GM21423 (cell line): ENCODE data around the gene ZNF516.
A peak's percentile ranks its signal among the peaks of the same experiment; 100 is the strongest.

Experiments
- ATAC-seq: cut with Tn5 transposase; IDR thresholded peaks from one replicate; pipeline ENCODE4 v1.9.1; 2021; ENCODE audit warnings: mild to moderate bottlenecking, moderate library complexity; ENCODE audit not compliant: unreplicated experiment

The ZNF516 gene

GRCh38 chr18:76349067-76349715 is 145.9 kb downstream of the ZNF516 start:
- peak; percentile 59 for ATAC-seq

- peak; percentile 8 for ATAC-seq
Measured at GRCh38 chr18:76348267-76349066, 146.6 kb downstream of the ZNF516 start.

DNA sequence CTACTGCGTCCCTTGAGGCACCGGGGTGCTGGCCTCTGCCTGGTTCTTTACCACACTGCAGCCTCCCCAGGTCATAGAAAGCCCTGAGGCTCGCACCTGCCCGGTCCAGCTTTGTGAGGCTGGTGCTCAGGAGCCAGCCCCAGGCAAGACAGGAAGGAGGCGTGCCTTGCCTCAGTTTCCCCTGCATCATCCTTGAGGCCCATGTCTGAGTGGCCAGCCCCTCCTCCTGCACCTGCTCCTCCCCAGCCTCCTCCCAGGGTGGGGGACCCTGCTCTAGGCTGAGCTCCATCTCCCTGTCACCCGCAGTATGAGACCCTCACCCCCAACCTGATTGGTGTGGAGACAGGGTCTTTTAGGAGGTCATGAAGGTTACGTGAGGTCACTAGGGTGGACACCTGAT is 147.7 kb downstream of the ZNF516 start:
- no peak for ATAC-seq

- ATAC-seq = no peak
Measured at GRCh38 chr18:76346490-76347130, 148.4 kb downstream of the ZNF516 start.

- no peak for ATAC-seq
Measured at GRCh38 chr18:76345901-76346300, 149.1 kb downstream of the ZNF516 start.

- no peak for ATAC-seq
Measured at GRCh38 chr18:76343938-76344569, 151.0 kb downstream of the ZNF516 start.

DNA sequence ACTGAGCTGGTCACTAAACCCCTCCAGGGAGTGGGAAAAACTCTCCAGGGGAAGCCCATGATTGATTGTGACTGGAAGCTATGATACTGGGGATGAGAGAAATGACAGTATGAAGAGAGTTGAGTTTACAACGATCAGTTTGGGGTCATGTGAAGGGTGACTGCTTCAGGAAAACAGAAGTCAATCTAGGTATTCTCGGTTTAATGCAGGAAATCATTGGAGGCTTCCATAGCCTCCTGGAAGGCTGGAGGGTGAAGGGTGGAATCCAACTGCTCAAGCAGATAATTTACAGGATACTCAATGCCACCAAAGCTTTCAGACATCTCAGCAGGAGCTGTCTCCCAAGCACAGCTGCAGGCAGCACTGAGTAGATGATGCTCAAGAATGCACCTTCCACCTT is 154.6 kb downstream of the ZNF516 start:
- ATAC-seq = no peak

DNA sequence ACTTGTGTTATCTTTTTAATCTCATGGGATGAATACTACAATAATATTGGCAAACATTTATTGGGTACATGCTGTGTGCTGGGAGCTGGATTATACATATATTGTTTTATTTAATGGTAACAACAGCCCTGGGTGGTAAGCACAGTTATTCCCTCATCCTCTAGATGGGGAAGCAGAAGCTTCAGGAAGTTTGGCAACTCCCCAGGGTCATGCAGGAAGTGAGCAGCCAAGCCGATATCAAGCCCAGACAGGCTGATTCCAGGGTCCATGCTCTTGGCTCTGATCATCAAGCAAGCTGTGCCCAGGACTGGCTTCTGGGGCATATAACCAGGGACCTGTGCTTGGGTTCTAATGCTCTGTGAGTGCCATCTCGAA is 155.8 kb downstream of the ZNF516 start:
- ATAC-seq = no peak

- no peak for ATAC-seq
Measured at GRCh38 chr18:76338619-76339245, 156.3 kb downstream of the ZNF516 start.

- no peak for ATAC-seq
Measured at GRCh38 chr18:76338088-76338487, 157.0 kb downstream of the ZNF516 start.

GRCh38 chr18:76335859-76336640 is 159.0 kb downstream of the ZNF516 start:
- no peak for ATAC-seq

GRCh38 chr18:76328140-76328539 is 166.9 kb downstream of the ZNF516 start:
- ATAC-seq = no peak

GRCh38 chr18:76323891-76324290 is 171.2 kb downstream of the ZNF516 start:
- ATAC-seq = no peak

DNA sequence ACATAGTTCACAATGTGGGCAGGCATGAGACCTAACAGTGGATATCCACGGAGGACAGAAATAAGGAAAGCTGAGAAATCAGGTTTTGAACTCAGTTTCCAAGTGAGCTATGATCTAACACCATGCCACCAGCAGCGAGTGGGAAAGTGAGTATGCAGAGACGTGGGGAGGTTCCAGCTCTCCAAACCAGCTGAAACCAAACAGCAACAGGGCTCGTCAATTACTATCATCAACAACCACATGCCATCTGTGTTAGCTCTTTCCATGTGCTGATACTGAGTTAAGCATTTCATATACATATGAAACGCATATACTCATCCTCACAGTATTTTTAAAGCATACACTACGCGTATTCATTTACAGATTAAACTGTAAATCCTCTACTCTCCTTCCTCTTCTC is 172.4 kb downstream of the ZNF516 start:
- no peak for ATAC-seq

DNA sequence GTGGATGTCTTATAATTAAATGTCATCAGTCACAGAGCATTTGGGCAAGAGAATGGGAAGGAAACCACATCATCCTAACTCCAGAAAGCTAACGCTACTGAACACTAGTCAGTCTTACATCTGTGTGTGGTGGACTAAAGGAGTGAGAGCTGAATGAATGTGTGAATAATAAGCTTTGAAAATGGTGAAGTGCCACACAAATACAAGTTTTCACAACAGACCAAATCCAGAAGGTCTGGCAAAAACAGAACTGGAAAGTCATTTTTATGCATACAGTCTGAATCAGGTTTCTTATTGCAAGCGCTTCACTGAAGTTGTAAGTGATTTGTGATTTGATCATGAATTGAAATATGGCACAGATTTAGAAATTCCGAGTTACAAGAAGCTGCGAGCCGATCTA is 175.7 kb downstream of the ZNF516 start:
- no peak for ATAC-seq

DNA sequence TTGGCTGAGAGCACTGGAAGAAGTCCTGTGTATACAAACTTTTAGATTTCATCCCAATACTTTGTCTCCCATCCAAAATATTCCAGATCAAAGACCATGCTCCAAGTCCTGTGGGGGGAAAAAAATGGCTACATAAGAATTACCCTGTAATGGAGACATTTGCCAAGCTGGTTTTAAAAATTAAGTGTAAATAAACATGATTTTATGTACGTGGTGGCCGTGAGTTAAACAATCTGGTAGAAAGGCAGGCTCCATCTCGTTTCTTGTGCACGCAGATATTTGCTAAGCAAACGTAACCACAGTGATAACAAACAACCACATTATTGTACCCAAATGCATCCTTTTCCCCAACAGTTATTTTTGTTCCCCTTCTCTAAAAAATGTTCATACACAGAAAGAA is 176.4 kb downstream of the ZNF516 start:
- ATAC-seq = no peak

GRCh38 chr18:76317136-76317535 is 177.9 kb downstream of the ZNF516 start:
- no peak for ATAC-seq

DNA sequence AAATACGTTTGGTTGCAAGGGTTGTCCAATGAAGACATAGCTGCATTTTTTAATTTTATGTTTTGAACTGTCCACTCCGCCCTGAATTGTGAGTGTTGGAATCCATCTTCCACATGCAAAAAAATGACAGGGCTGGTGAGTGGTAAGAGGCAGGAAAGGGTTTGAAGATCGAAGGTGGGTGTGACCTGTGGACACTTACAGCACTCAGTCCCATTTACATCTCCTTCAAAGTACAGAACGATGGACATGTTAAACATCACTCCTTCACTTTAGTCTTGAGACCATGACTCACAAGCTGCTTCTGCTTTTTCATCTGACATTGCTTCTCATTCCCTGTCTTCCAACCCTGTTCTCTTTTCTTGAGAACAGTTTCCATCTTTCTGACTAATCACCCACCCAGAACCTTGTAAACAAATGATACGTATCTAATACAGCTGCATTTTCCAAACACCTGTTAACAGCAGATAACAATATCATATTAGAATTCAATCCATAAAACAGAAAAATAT is 179.3 kb downstream of the ZNF516 start:
- ATAC-seq = no peak

DNA sequence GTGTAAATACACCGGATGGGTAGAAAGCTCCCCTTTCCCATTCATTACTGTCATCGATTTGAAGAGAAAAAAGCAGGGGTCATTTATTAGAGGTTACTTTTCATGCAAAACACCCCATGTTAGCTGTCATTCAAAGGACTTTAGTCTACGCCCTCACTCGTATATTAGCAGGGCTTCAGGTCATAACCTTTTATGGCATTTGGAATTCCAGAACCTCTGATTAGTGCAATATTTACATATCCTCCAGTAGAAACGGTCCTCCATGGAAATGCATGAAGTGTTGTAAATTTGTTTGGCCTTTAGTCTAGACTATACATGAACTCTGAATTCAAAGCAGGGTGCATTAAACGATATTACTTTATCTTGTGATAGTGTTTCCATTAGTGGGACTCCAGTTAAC is 180.5 kb downstream of the ZNF516 start:
- ATAC-seq = no peak

DNA sequence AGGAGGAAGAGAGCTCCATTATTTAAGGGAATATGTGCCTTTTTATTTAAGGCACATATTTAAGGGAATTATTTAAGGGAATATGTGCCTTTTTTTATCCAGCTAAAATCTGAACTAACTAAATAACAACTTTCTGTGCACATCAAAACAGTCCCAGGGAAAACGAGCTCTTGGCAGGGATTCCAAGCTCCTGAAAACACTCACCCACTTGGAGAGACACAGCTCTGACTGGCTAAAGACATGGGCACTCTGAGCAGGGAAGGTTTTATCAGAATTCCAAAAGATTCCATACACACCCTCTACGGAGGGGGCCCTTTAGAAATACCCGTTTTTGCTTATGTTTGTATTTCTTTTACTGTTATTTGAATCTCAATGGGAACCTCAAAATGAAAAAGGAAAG is 181.0 kb downstream of the ZNF516 start:
- ATAC-seq = no peak
